Measurements from ENCODE around the gene NRIP2. TPM values are rescaled to one million over a fixed set of nuclear protein-coding genes. Genes with fewer than 3 reads are reported as not detected.
"Not testable (repeated sequence)": the region's sequence is repeated elsewhere in the genome, so short reads cannot be mapped to it uniquely, and the experiment has no call there.

The NRIP2 gene
- total RNA-seq, 1 donor from 2014 or later = 1.2 TPM

GRCh38 chr12:2876431-2877046 is 41.7 kb upstream of the NRIP2 start:
- DNase-seq (ENCODE audit: extremely low spot score in 2 of 2) = no peak

GRCh38 chr12:2868986-2869632 is 34.3 kb upstream of the NRIP2 start:
- H3K27ac ChIP-seq; H3K4me3 ChIP-seq; intact Hi-C loops (cut with DNase I); DNase-seq (ENCODE audit: extremely low spot score in 2 of 2); H3K36me3 ChIP-seq; H3K4me1 ChIP-seq; H3K9me3 ChIP-seq; H3K27me3 ChIP-seq: not testable (repeated sequence)

More at GRCh38 chr12:2876431-2877046, 41.7 kb upstream of the NRIP2 start:
- H3K9me3 ChIP-seq = no peaks in the 10 kb centered on the region
- no peaks in the 10 kb centered on the region for H3K36me3 ChIP-seq
- no peak for TF ChIP-seq CTCF (IDR thresholded peaks at IDR 0.05)
- no peak for TF ChIP-seq POLR2AphosphoS5 (IDR thresholded peaks at IDR 0.05; ENCODE audit: insufficient read depth in 1 of 2, low read depth in 1 of 2)
- no peak for TF ChIP-seq POLR2A (IDR thresholded peaks at IDR 0.05)
- no peaks in the 10 kb centered on the region for H3K27me3 ChIP-seq
- H3K4me1 ChIP-seq = peaks cover 20% of the 10 kb centered on the region
- H3K4me3 ChIP-seq = peak overlapping the region; percentile 87 to 89
- peak overlapping the region; percentile 98 for H3K27ac ChIP-seq
- intact Hi-C loops (cut with DNase I) = no loop called here

- no peaks in the 10 kb centered on the region for H3K27me3 ChIP-seq
- no peak overlapping the region for H3K4me3 ChIP-seq
- H3K4me1 ChIP-seq = no peaks in the 10 kb centered on the region
- H3K9me3 ChIP-seq = no peaks in the 10 kb centered on the region
- intact Hi-C loops (cut with DNase I) = no loop called here
- TF ChIP-seq CTCF (IDR thresholded peaks at IDR 0.05) (no peak), POLR2AphosphoS5 (IDR thresholded peaks at IDR 0.05; ENCODE audit: insufficient read depth in 1 of 2, low read depth in 1 of 2) (no peak), POLR2A (IDR thresholded peaks at IDR 0.05) (no peak)
- H3K36me3 ChIP-seq = no peaks in the 10 kb centered on the region
- H3K27ac ChIP-seq = no peak overlapping the region
- no peak for DNase-seq (ENCODE audit: extremely low spot score in 2 of 2)
These were observed 29.4 kb upstream of the NRIP2 start for GRCh38 chr12:2864198-2864597.

GRCh38 chr12:2863402-2863801 is 28.6 kb upstream of the NRIP2 start:
- H3K9me3 ChIP-seq; H3K27me3 ChIP-seq; H3K27ac ChIP-seq; H3K4me1 ChIP-seq; DNase-seq (ENCODE audit: extremely low spot score in 2 of 2); H3K36me3 ChIP-seq; H3K4me3 ChIP-seq; intact Hi-C loops (cut with DNase I): not testable (repeated sequence)

GRCh38 chr12:2862876-2863275 is 28.0 kb upstream of the NRIP2 start:
- intact Hi-C loops (cut with DNase I) = no loop called here
- no peaks in the 10 kb centered on the region for H3K36me3 ChIP-seq
- TF ChIP-seq POLR2A (IDR thresholded peaks at IDR 0.05) (no peak), POLR2AphosphoS5 (IDR thresholded peaks at IDR 0.05; ENCODE audit: insufficient read depth in 1 of 2, low read depth in 1 of 2) (no peak), CTCF (IDR thresholded peaks at IDR 0.05) (no peak)

GRCh38 chr12:2860170-2860569 is 25.3 kb upstream of the NRIP2 start:
- H3K4me1 ChIP-seq = no peaks in the 10 kb centered on the region
- no peaks in the 10 kb centered on the region for H3K9me3 ChIP-seq
- H3K27me3 ChIP-seq = no peaks in the 10 kb centered on the region
- H3K27ac ChIP-seq = no peak overlapping the region
- intact Hi-C loops (cut with DNase I) = no loop called here
- H3K4me3 ChIP-seq = no peak overlapping the region
- TF ChIP-seq POLR2A (IDR thresholded peaks at IDR 0.05) (no peak), CTCF (IDR thresholded peaks at IDR 0.05) (no peak), POLR2AphosphoS5 (IDR thresholded peaks at IDR 0.05; ENCODE audit: insufficient read depth in 1 of 2, low read depth in 1 of 2) (no peak)
- DNase-seq (ENCODE audit: extremely low spot score in 2 of 2) = no peak
- no peaks in the 10 kb centered on the region for H3K36me3 ChIP-seq

More at GRCh38 chr12:2862876-2863275, 28.0 kb upstream of the NRIP2 start:
- DNase-seq (ENCODE audit: extremely low spot score in 2 of 2) = no peak
- no peak overlapping the region for H3K4me3 ChIP-seq
- H3K27me3 ChIP-seq = no peaks in the 10 kb centered on the region
- no peaks in the 10 kb centered on the region for H3K9me3 ChIP-seq
- no peaks in the 10 kb centered on the region for H3K4me1 ChIP-seq
- no peak overlapping the region for H3K27ac ChIP-seq
